ENCODE measurements around the gene UTF1. TPM values are rescaled to one million over a fixed set of nuclear protein-coding genes. Genes with fewer than 3 reads are reported as not detected.

The UTF1 gene
- total and polyA plus RNA-seq, 8 donors = not detected

GRCh38 chr10:133280391-133281059, 50.5 kb downstream of the UTF1 start:
- H3K36me3 ChIP-seq = peaks cover 6 to 41% (median 32%) of the 10 kb centered on the region in 3 donors
- no peak for FAIRE-seq
- TF ChIP-seq CTCF (IDR thresholded peaks at IDR 0.05) = no peak
- H3K27me3 ChIP-seq = no peaks in the 10 kb centered on the region
- no peak overlapping the region for H3K27ac ChIP-seq
- no peak for ATAC-seq
- no peak overlapping the region for H3K4me3 ChIP-seq
- no peaks in the 10 kb centered on the region for H3K9me3 ChIP-seq
- peaks cover 13 to 20% (median 18%) of the 10 kb centered on the region in 3 donors for H3K4me1 ChIP-seq
- 97 to 98% methylated on average over 9 to 10 of the region's 10 CpGs for WGBS, 2 donors
- peak in 2 of 6 donors; percentile 21 to 73 for DNase-seq
- intact Hi-C loops (cut with DNase I) = no loop called here

- peaks cover 6 to 46% (median 35%) of the 10 kb centered on the region in 3 donors for H3K36me3 ChIP-seq
- TF ChIP-seq CTCF (IDR thresholded peaks at IDR 0.05) = no peak
- ATAC-seq (no peak), DNase-seq (peak in 1 of 6 donors; percentile 69), FAIRE-seq (no peak)
- 95 to 96% methylated on average over 15 of the region's 15 CpGs for WGBS, 2 donors
- intact Hi-C loops (cut with DNase I) = no loop called here
- peaks cover 13 to 20% (median 18%) of the 10 kb centered on the region in 3 donors for H3K4me1 ChIP-seq
- H3K27ac ChIP-seq = no peak overlapping the region
- no peaks in the 10 kb centered on the region for H3K27me3 ChIP-seq
- no peak overlapping the region for H3K4me3 ChIP-seq
- H3K9me3 ChIP-seq = no peaks in the 10 kb centered on the region
These were observed 51.1 kb downstream of the UTF1 start for GRCh38 chr10:133281084-133281483.

Small RNA genes lying within 50 kb of the gene (microRNA-seq; reads per million reads assigned to microRNA genes)
- 0.59 to 3.1 reads per million in 2 donors for gene MIR202

Other genes starting within 250 kb of the UTF1 start
- gene ADGRA1, start 142.3 kb upstream of the UTF1 start, total RNA-seq = under 1 TPM in 5 of 6 donors, not detected in 1; 0.03 to 0.12 (median 0.09) TPM
- under 1 TPM; 0.15 to 0.85 TPM for gene ADGRA1, start 142.3 kb upstream of the UTF1 start, polyA plus RNA-seq
- gene KNDC1, start 70.0 kb upstream of the UTF1 start, total RNA-seq = under 1 TPM; 0.14 to 0.89 (median 0.61) TPM
- gene KNDC1, start 70.0 kb upstream of the UTF1 start, polyA plus RNA-seq = 1 to 10 TPM; 1.8 to 3.1 TPM
- under 1 TPM; 0.09 to 0.62 (median 0.34) TPM for gene VENTX, start 7.6 kb downstream of the UTF1 start, total RNA-seq
- gene VENTX, start 7.6 kb downstream of the UTF1 start, polyA plus RNA-seq = 1 to 10 TPM in 1 of 2 donors, under 1 TPM in 1; 0.66 to 1.3 TPM
- gene ADAM8, start 46.7 kb downstream of the UTF1 start, total RNA-seq = 1 to 10 TPM; 2.0 to 9.8 (median 5.0) TPM
- 1 to 10 TPM; 7.2 to 8.5 TPM for gene ADAM8, start 46.7 kb downstream of the UTF1 start, polyA plus RNA-seq
- gene TUBGCP2, start 78.7 kb downstream of the UTF1 start, total RNA-seq = 10 to 100 TPM; 23.5 to 33.3 (median 28.9) TPM
- gene TUBGCP2, start 78.7 kb downstream of the UTF1 start, polyA plus RNA-seq = 100 to 1,000 TPM in 1 of 2 donors, 10 to 100 TPM in 1; 97.5 to 161 TPM
- 10 to 100 TPM; 13.3 to 18.7 (median 16.3) TPM for gene ZNF511, start 78.7 kb downstream of the UTF1 start, total RNA-seq
- gene ZNF511, start 78.7 kb downstream of the UTF1 start, polyA plus RNA-seq = 10 to 100 TPM; 28.1 to 40.3 TPM
- gene CALY, start 106.7 kb downstream of the UTF1 start, total RNA-seq = 1 to 10 TPM in 4 of 6 donors, under 1 TPM in 2; 0.75 to 7.0 (median 2.3) TPM
- gene CALY, start 106.7 kb downstream of the UTF1 start, polyA plus RNA-seq = 10 to 100 TPM in 1 of 2 donors, 1 to 10 TPM in 1; 3.7 to 17.8 TPM
- gene PRAP1, start 117.2 kb downstream of the UTF1 start, total RNA-seq = not detected
- not detected for gene PRAP1, start 117.2 kb downstream of the UTF1 start, polyA plus RNA-seq
- gene FUOM, start 127.8 kb downstream of the UTF1 start, total RNA-seq = 10 to 100 TPM in 2 of 6 donors, 1 to 10 TPM in 4; 6.3 to 19.2 (median 6.7) TPM
- 10 to 100 TPM; 18.0 to 18.6 TPM for gene FUOM, start 127.8 kb downstream of the UTF1 start, polyA plus RNA-seq
- 10 to 100 TPM; 32.4 to 47.2 (median 36.1) TPM for gene ECHS1, start 143.1 kb downstream of the UTF1 start, total RNA-seq
- gene ECHS1, start 143.1 kb downstream of the UTF1 start, polyA plus RNA-seq = 10 to 100 TPM; 43.0 to 69.2 TPM
- 1 to 10 TPM; 2.8 to 4.9 (median 3.4) TPM for gene PAOX, start 149.0 kb downstream of the UTF1 start, total RNA-seq
- gene PAOX, start 149.0 kb downstream of the UTF1 start, polyA plus RNA-seq = 1 to 10 TPM; 6.4 to 9.9 TPM
- gene MTG1, start 163.9 kb downstream of the UTF1 start, total RNA-seq = 10 to 100 TPM; 17.2 to 28.9 (median 21.3) TPM
- 10 to 100 TPM; 62.2 to 62.9 TPM for gene MTG1, start 163.9 kb downstream of the UTF1 start, polyA plus RNA-seq
- gene SPRN, start 194.4 kb downstream of the UTF1 start, total RNA-seq = under 1 TPM in 3 of 6 donors, not detected in 3; 0.03 to 0.09 (median 0.06) TPM
- gene SPRN, start 194.4 kb downstream of the UTF1 start, polyA plus RNA-seq = under 1 TPM; 0.82 to 0.87 TPM
- 1 to 10 TPM in 5 of 6 donors, under 1 TPM in 1; 0.95 to 3.9 (median 2.6) TPM for gene SCART1, start 223.7 kb downstream of the UTF1 start, total RNA-seq
- 1 to 10 TPM; 1.2 to 3.9 TPM for gene SCART1, start 223.7 kb downstream of the UTF1 start, polyA plus RNA-seq